K562 (cell line): ENCODE measurements around the gene ARF4. TPM values are rescaled to one million over a fixed set of nuclear protein-coding genes. Genes with fewer than 3 reads are reported as not detected.

ENCODE experiments used
- CREM ChIP-seq: IDR thresholded peaks from 2 replicates; pipeline ENCODE4 v1.6.1; 2014; ENCODE audit warnings: antibody characterized with exemption, low read depth
- NCOA4 ChIP-seq: fragments of 450-650 bp; IDR thresholded peaks from 2 replicates; pipeline ENCODE4 v1.6.1; 2018; ENCODE audit warnings: mild to moderate bottlenecking; ENCODE audit not compliant: partially characterized antibody
- POLR2H ChIP-seq: IDR thresholded peaks from 2 replicates; pipeline ENCODE4 v1.6.1; 2016; ENCODE audit warnings: missing genetic modification characterization, low read depth, mild to moderate bottlenecking, control low read depth, missing compliant biosample characterization, moderate library complexity
- ZKSCAN3 ChIP-seq: fragments of 250-450 bp; sonication (Bioruptor Pico); IDR thresholded peaks from 2 replicates; pipeline ENCODE4 v1.4.0; 2020
- ZNF23 ChIP-seq: fragments of 250-450 bp; sonication (Bioruptor Pico); IDR thresholded peaks from 2 replicates; pipeline ENCODE4 v1.4.0; 2020; ENCODE audit warnings: mild to moderate bottlenecking
- ZNF551 ChIP-seq: fragments of 250-450 bp; sonication (Bioruptor Pico); IDR thresholded peaks from 2 replicates; pipeline ENCODE4 v1.5.0; 2021; ENCODE audit warnings: mild to moderate bottlenecking, moderate library complexity
- polyA plus RNA-seq, 8 experiments: library from polyadenylated mRNA; depleted of rRNA in 4 of 8; stranded (reverse) in 5 of 8; unstranded in 3 of 8; fragments of >200 nt; fragmentation: Nextera tagmentation in 2 of 8; fragmentation: Illumina TruSeq in 1 of 8; extraction: Ambion mirVana in 2 of 8; extraction: Trizol in 1 of 8; gene quantifications; 2 replicates each; pipeline versions ENCODE4 v1.2.1 to v1.2.3, GENCODE V29; 2011 to 2014; ENCODE audit warnings: inconsistent platforms in 1 of 8, missing spikeins in 1 of 8
- total RNA-seq, 7 experiments: library from RNA; depleted of rRNA in 6 of 7; stranded (reverse); fragments of >200 nt in 6 of 7; fragmentation: Illumina TruSeq in 2 of 7; extraction: Trizol in 2 of 7; gene quantifications; 2 replicates each; pipeline versions ENCODE4 v1.2.1 to v1.2.3, GENCODE V29; 2011 to 2021; ENCODE audit warnings: low replicate concordance in 1 of 7
- TF ChIP-seq, protein P1 (sequence below): fragments of 200-600 bp; sonication (generic); IDR thresholded peaks from one replicate; pipeline ENCODE4 v1.6.1; 2012; ENCODE audit warnings: mild to moderate bottlenecking, low read depth, low read length, inconsistent platforms
- TF ChIP-seq, protein P2 (sequence below): sonication (generic); formaldehyde crosslinking; IDR thresholded peaks from 2 replicates; pipeline ENCODE4 v1.8.1; 2022; ENCODE audit warnings: missing genetic modification reagents
- TF ChIP-seq, protein P3 (sequence below): fragments of 250-450 bp; sonication (Bioruptor Pico); IDR thresholded peaks from 2 replicates; pipeline ENCODE4 v1.8.0; 2021; ENCODE audit warnings: moderate library complexity, mild to moderate bottlenecking, inconsistent platforms
- TF ChIP-seq, protein P4 (sequence below): fragments of 450-650 bp; IDR thresholded peaks from 2 replicates; pipeline ENCODE4 v1.6.1; 2018; ENCODE audit warnings: mild to moderate bottlenecking, low read depth; ENCODE audit not compliant: partially characterized antibody
- TF ChIP-seq, protein P5 (sequence below): fragments of 450-650 bp; IDR thresholded peaks from 2 replicates; pipeline ENCODE4 v1.6.1; 2016; ENCODE audit warnings: antibody characterized with exemption

Gene ARF4
- total and polyA plus RNA-seq, 9 of the 15 experiments (the other 6 are each of a cell fraction or from before 2014, with no cell fraction given), result 41.1 to 273 (median 83.8) TPM

DNA sequence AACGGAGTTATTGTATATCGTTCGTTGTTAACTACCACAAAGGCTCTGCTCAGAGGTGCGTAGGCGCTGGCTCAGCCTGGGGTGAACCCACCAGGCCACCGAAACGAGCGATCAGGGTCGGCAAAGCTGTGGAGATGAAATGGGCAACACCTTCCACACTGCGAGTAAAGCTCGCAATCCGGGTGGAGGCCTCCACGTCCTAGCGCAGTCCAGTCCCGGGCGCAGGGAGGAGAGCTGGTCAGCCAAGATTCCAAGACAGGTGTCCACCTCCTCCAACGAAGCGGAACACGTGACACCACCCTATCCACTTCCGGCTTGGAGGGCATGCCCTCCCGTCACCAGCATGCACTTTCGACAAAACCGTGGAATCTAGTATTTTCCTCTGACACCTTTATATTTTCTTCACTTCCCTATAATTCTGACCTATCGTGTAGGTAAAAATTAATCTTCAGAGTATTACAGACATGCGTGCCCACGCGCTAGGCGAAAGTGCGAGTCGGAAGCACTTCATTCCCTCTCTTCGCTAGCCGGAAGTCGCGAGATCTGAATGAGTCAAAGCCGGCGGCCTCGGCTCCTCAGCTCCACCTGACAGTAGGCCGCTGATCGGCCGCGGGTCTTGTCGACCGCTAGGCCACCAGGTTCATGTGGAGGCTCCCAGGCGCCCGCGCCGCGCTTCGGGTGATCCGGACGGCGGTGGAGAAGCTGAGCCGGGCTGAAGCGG is 41.2 kb downstream of the ARF4 start, which contains the start of gene PDE12 (continued):
- TF ChIP-seq, protein P1, sequence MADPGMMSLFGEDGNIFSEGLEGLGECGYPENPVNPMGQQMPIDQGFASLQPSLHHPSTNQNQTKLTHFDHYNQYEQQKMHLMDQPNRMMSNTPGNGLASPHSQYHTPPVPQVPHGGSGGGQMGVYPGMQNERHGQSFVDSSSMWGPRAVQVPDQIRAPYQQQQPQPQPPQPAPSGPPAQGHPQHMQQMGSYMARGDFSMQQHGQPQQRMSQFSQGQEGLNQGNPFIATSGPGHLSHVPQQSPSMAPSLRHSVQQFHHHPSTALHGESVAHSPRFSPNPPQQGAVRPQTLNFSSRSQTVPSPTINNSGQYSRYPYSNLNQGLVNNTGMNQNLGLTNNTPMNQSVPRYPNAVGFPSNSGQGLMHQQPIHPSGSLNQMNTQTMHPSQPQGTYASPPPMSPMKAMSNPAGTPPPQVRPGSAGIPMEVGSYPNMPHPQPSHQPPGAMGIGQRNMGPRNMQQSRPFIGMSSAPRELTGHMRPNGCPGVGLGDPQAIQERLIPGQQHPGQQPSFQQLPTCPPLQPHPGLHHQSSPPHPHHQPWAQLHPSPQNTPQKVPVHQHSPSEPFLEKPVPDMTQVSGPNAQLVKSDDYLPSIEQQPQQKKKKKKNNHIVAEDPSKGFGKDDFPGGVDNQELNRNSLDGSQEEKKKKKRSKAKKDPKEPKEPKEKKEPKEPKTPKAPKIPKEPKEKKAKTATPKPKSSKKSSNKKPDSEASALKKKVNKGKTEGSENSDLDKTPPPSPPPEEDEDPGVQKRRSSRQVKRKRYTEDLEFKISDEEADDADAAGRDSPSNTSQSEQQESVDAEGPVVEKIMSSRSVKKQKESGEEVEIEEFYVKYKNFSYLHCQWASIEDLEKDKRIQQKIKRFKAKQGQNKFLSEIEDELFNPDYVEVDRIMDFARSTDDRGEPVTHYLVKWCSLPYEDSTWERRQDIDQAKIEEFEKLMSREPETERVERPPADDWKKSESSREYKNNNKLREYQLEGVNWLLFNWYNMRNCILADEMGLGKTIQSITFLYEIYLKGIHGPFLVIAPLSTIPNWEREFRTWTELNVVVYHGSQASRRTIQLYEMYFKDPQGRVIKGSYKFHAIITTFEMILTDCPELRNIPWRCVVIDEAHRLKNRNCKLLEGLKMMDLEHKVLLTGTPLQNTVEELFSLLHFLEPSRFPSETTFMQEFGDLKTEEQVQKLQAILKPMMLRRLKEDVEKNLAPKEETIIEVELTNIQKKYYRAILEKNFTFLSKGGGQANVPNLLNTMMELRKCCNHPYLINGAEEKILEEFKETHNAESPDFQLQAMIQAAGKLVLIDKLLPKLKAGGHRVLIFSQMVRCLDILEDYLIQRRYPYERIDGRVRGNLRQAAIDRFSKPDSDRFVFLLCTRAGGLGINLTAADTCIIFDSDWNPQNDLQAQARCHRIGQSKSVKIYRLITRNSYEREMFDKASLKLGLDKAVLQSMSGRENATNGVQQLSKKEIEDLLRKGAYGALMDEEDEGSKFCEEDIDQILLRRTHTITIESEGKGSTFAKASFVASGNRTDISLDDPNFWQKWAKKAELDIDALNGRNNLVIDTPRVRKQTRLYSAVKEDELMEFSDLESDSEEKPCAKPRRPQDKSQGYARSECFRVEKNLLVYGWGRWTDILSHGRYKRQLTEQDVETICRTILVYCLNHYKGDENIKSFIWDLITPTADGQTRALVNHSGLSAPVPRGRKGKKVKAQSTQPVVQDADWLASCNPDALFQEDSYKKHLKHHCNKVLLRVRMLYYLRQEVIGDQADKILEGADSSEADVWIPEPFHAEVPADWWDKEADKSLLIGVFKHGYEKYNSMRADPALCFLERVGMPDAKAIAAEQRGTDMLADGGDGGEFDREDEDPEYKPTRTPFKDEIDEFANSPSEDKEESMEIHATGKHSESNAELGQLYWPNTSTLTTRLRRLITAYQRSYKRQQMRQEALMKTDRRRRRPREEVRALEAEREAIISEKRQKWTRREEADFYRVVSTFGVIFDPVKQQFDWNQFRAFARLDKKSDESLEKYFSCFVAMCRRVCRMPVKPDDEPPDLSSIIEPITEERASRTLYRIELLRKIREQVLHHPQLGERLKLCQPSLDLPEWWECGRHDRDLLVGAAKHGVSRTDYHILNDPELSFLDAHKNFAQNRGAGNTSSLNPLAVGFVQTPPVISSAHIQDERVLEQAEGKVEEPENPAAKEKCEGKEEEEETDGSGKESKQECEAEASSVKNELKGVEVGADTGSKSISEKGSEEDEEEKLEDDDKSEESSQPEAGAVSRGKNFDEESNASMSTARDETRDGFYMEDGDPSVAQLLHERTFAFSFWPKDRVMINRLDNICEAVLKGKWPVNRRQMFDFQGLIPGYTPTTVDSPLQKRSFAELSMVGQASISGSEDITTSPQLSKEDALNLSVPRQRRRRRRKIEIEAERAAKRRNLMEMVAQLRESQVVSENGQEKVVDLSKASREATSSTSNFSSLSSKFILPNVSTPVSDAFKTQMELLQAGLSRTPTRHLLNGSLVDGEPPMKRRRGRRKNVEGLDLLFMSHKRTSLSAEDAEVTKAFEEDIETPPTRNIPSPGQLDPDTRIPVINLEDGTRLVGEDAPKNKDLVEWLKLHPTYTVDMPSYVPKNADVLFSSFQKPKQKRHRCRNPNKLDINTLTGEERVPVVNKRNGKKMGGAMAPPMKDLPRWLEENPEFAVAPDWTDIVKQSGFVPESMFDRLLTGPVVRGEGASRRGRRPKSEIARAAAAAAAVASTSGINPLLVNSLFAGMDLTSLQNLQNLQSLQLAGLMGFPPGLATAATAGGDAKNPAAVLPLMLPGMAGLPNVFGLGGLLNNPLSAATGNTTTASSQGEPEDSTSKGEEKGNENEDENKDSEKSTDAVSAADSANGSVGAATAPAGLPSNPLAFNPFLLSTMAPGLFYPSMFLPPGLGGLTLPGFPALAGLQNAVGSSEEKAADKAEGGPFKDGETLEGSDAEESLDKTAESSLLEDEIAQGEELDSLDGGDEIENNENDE, result no peak
- peak; percentile 89 for TF ChIP-seq CREM
- no peak for TF ChIP-seq ZNF551 (CRISPR knock-in tag)
- TF ChIP-seq, protein P2, sequence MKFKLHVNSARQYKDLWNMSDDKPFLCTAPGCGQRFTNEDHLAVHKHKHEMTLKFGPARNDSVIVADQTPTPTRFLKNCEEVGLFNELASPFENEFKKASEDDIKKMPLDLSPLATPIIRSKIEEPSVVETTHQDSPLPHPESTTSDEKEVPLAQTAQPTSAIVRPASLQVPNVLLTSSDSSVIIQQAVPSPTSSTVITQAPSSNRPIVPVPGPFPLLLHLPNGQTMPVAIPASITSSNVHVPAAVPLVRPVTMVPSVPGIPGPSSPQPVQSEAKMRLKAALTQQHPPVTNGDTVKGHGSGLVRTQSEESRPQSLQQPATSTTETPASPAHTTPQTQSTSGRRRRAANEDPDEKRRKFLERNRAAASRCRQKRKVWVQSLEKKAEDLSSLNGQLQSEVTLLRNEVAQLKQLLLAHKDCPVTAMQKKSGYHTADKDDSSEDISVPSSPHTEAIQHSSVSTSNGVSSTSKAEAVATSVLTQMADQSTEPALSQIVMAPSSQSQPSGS, result no peak
- TF ChIP-seq ZNF23 (CRISPR knock-in tag), result no peak
- no peak for TF ChIP-seq NCOA4
- TF ChIP-seq, protein P3, sequence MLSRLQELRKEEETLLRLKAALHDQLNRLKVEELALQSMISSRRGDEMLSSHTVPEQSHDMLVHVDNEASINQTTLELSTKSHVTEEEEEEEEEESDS, result no peak
- TF ChIP-seq, protein P4, sequence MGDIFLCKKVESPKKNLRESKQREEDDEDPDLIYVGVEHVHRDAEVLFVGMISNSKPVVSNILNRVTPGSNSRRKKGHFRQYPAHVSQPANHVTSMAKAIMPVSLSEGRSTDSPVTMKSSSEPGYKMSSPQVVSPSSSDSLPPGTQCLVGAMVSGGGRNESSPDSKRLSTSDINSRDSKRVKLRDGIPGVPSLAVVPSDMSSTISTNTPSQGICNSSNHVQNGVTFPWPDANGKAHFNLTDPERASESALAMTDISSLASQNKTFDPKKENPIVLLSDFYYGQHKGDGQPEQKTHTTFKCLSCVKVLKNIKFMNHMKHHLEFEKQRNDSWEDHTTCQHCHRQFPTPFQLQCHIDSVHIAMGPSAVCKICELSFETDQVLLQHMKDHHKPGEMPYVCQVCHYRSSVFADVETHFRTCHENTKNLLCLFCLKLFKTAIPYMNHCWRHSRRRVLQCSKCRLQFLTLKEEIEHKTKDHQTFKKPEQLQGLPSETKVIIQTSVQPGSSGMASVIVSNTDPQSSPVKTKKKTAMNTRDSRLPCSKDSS, result no peak
- TF ChIP-seq, protein P5, sequence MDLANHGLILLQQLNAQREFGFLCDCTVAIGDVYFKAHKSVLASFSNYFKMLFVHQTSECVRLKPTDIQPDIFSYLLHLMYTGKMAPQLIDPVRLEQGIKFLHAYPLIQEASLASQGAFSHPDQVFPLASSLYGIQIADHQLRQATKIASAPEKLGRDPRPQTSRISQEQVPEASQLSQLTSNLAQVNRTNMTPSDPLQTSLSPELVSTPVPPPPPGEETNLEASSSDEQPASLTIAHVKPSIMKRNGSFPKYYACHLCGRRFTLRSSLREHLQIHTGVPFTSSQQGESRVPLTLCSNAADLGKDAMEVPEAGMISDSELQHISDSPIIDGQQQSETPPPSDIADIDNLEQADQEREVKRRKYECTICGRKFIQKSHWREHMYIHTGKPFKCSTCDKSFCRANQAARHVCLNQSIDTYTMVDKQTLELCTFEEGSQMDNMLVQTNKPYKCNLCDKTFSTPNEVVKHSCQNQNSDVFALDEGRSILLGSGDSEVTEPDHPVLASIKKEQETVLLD, result no peak
- TF ChIP-seq POLR2H (tag), result peak; percentile 69
- TF ChIP-seq ZKSCAN3, result no peak
